ENCODE data around the gene HSD17B11.

GRCh38 chr4:87428979-87429378, 38.0 kb upstream of the HSD17B11 start:
- TF ChIP-seq CTCF (IDR thresholded peaks at IDR 0.05 in 4 of 5, conservative IDR thresholded peaks at IDR 0.05 in 1 of 5) (no peak), POLR2A (IDR thresholded peaks at IDR 0.05) (no peak)

All from gastrocnemius medialis (tissue), 4 donors.